ENCODE results near the gene FBXL17.

Gene FBXL17

GRCh38 chr5:107835096-107835495, 546.8 kb downstream of the FBXL17 start:
- no peak for DNase-seq

- no peak for DNase-seq
Measured at GRCh38 chr5:107832746-107833145, 549.2 kb downstream of the FBXL17 start.

- DNase-seq = no peak
Measured at GRCh38 chr5:107831612-107832395, 550.1 kb downstream of the FBXL17 start.

- no peak for DNase-seq
Measured at GRCh38 chr5:107830750-107831149, 551.1 kb downstream of the FBXL17 start.

- no peak for DNase-seq
Measured at GRCh38 chr5:107826311-107827000, 555.4 kb downstream of the FBXL17 start.

- no peak for DNase-seq
Measured at GRCh38 chr5:107824821-107825220, 557.1 kb downstream of the FBXL17 start.

GRCh38 chr5:107821288-107821687, 560.6 kb downstream of the FBXL17 start:
- no peak for DNase-seq

GRCh38 chr5:107820429-107820828, 561.5 kb downstream of the FBXL17 start:
- no peak for DNase-seq

GRCh38 chr5:107817951-107818350, 563.9 kb downstream of the FBXL17 start:
- no peak for DNase-seq

GRCh38 chr5:107817436-107817835, 564.5 kb downstream of the FBXL17 start:
- DNase-seq = no peak

- no peak for DNase-seq
Measured at GRCh38 chr5:107815109-107815508, 566.8 kb downstream of the FBXL17 start.

- DNase-seq = no peak
Measured at GRCh38 chr5:107814183-107814827, 567.6 kb downstream of the FBXL17 start.

GRCh38 chr5:107813559-107813958, 568.3 kb downstream of the FBXL17 start:
- no peak for DNase-seq

GRCh38 chr5:107812570-107813141, 569.2 kb downstream of the FBXL17 start:
- DNase-seq = no peak

GRCh38 chr5:107809201-107810034, 572.5 kb downstream of the FBXL17 start:
- no peak for DNase-seq
